CD4-positive, alpha-beta T cell treated with Interleukin-2 at 100 ng/mL for 4 hours (primary cell): ENCODE results near the gene FRYL.
"Not testable (repeated sequence)": the region's sequence is repeated elsewhere in the genome, so short reads cannot be mapped to it uniquely, and the experiment has no call there.

Experiments
- DNase-seq: peaks from one replicate; pipeline ENCODE4 v3.0.0-alpha.2; 2020; ENCODE audit warnings: low spot score

Gene FRYL

GRCh38 chr4:48745223-48745622, 34.9 kb downstream of the FRYL start:
- DNase-seq = not testable (repeated sequence)

GRCh38 chr4:48742412-48742811, 37.7 kb downstream of the FRYL start:
- DNase-seq = no peak

GRCh38 chr4:48739560-48740019, 40.5 kb downstream of the FRYL start:
- DNase-seq = no peak

GRCh38 chr4:48738856-48739255, 41.2 kb downstream of the FRYL start:
- DNase-seq = no peak

- DNase-seq = peak; percentile 26
Observed at GRCh38 chr4:48728906-48729496, 51.1 kb downstream of the FRYL start.

GRCh38 chr4:48727666-48728459, 52.2 kb downstream of the FRYL start:
- no peak for DNase-seq

- no peak for DNase-seq
Observed at GRCh38 chr4:48725414-48725813, 54.7 kb downstream of the FRYL start.

- no peak for DNase-seq
Observed at GRCh38 chr4:48722509-48723446, 57.3 kb downstream of the FRYL start.

GRCh38 chr4:48720459-48720858, 59.6 kb downstream of the FRYL start:
- no peak for DNase-seq

GRCh38 chr4:48718818-48719465, 61.1 kb downstream of the FRYL start:
- no peak for DNase-seq

- not testable (repeated sequence) for DNase-seq
Observed at GRCh38 chr4:48716285-48716684, 63.8 kb downstream of the FRYL start.

- DNase-seq = no peak
Observed at GRCh38 chr4:48710446-48711209, 69.5 kb downstream of the FRYL start.

- DNase-seq = no peak
Observed at GRCh38 chr4:48709901-48710300, 70.2 kb downstream of the FRYL start.

GRCh38 chr4:48708610-48709009, 71.5 kb downstream of the FRYL start:
- no peak for DNase-seq

GRCh38 chr4:48706736-48707135, 73.3 kb downstream of the FRYL start:
- no peak for DNase-seq

GRCh38 chr4:48705609-48706008, 74.5 kb downstream of the FRYL start:
- no peak for DNase-seq

- DNase-seq = no peak
Observed at GRCh38 chr4:48704091-48704802, 75.8 kb downstream of the FRYL start.

- no peak for DNase-seq
Observed at GRCh38 chr4:48699475-48699874, 80.6 kb downstream of the FRYL start.

GRCh38 chr4:48698029-48698971, 81.8 kb downstream of the FRYL start:
- DNase-seq = no peak
